LNCaP clone FGC (cell line): ENCODE measurements around the gene NUMBL.
"Not testable (repeated sequence)": the region's sequence is repeated elsewhere in the genome, so short reads cannot be mapped to it uniquely, and the experiment has no call there.

Experiments
- DNase-seq: peaks from one replicate; pipeline ENCODE4 v3.0.0-alpha.2; 2011; ENCODE audit warnings: low read depth
- H3K4me3 ChIP-seq: 2 replicates; pipeline ENCODE4 v1.5.1; 2011; ENCODE audit warnings: mild to moderate bottlenecking, low read depth, low read length, control low read depth
- TF ChIP-seq, protein P1 (sequence below): IDR thresholded peaks from 2 replicates; pipeline ENCODE4 v1.5.1; 2012; ENCODE audit warnings: mild to moderate bottlenecking; ENCODE audit not compliant: control insufficient read depth, insufficient read depth; ENCODE audit errors: extremely low read depth

The NUMBL gene

DNA sequence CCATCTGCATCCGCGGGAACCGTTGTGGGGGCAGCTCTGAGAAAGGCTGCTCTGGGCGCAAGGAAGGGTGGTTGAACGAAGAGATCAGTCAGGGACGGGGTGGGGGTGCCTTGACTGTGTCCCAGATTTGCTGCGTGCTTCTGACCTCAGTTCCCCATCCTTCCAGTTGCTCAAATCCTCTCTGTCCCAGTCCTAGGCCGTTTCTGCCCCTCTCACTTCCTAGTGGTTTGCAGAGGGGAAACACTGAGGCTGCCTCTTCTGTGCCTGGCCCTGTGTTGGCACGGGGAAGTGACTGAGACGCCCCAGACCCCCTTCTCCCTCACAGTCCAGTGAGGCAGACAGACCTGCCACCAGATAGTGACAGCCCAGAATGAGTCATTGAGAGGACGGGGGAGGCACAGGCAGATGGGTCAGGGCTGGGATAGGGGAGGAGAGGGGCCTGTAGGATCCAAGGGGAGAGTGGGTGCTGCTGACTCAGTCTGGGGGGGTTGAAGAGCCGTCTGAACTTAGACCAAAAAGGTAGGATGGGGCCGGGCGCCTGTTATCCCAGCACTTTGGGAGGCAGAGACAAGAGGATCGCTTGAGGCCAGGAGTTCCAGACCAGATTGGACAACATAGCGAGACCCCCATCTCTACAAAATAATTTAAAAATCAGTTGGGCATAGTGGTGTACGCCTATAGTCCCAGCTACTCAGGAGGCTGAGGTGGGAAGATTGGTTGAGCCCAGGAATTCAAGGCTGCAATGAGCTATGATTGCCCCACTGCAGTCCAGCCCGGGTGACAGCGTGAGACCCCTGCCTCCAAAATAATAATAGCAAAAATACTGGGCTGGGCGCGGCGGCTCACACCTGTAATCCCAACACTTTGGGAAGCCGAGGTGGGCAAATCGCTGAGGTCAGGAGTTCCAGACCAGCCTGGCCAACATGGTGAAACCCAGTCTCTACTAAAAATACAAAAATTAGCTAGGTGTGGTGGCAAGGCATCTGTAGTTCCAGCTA is 26.5 kb downstream of the NUMBL start:
- H3K4me3 ChIP-seq: peak overlapping the region; percentile 68
- TF ChIP-seq, protein P1, sequence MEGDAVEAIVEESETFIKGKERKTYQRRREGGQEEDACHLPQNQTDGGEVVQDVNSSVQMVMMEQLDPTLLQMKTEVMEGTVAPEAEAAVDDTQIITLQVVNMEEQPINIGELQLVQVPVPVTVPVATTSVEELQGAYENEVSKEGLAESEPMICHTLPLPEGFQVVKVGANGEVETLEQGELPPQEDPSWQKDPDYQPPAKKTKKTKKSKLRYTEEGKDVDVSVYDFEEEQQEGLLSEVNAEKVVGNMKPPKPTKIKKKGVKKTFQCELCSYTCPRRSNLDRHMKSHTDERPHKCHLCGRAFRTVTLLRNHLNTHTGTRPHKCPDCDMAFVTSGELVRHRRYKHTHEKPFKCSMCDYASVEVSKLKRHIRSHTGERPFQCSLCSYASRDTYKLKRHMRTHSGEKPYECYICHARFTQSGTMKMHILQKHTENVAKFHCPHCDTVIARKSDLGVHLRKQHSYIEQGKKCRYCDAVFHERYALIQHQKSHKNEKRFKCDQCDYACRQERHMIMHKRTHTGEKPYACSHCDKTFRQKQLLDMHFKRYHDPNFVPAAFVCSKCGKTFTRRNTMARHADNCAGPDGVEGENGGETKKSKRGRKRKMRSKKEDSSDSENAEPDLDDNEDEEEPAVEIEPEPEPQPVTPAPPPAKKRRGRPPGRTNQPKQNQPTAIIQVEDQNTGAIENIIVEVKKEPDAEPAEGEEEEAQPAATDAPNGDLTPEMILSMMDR: no peak
- DNase-seq: no peak

DNA sequence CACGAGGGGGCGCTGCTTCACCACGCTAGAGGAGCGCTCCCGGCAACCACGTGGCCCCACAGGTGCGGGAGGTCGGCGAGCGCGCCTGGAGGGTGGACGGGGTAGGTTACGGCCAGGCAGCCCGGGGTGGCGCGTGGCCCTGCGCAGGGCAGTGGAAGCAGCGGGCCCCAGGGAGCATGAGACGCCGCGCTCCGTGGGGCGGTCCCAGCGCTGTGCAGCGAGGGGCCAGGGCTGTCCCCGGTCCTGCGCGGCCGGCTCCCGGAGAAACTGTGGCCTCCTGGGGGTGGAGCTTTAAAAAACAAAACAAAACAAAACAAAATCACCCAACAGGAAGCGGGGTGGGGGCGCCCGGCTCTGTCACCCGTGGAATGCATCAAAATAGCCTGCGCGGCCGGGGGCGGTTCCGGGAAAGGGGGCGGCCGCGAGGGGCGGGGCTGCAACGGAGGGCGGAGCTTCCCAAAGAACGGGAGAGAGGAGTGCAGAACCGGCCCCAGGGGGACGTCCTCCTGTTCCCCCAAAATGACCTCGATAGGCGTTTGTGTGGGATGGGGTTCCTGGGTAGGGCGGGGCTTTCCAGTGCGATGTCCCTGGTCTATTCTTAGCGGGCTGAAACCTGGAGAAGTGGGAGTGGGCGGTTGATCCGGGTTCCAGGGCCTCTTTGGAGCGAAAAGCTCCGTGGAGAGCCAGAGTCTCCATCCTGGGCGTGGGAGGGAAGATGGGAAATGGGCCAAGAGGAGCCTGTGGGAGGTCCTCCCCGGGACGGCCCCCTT is 27.3 kb downstream of the NUMBL start:
- peak; percentile 36 for DNase-seq
- TF ChIP-seq, protein P1: peak; percentile 97
- peak overlapping the region; percentile 68 for H3K4me3 ChIP-seq

DNA sequence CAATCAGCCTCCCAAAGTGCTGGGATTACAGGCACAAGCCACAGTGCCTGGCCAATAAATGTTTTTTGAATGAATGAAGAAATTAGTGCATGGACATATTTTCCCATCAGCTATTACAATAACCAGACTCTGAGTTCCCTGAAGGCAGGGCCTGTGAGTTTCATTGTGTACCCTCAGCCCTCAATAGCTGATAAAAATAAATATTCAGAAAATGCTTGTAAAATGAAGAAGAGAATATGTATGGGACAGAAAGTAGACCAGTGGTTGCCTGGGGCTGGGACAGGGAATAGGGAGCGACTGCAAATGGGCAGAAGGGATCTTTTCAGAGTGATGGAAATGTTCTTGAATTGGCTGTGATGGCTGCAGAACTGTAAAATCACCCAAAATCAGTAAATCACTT is 28.8 kb downstream of the NUMBL start:
- H3K4me3 ChIP-seq: no peak overlapping the region
- DNase-seq: no peak
- TF ChIP-seq, protein P1: no peak

DNA sequence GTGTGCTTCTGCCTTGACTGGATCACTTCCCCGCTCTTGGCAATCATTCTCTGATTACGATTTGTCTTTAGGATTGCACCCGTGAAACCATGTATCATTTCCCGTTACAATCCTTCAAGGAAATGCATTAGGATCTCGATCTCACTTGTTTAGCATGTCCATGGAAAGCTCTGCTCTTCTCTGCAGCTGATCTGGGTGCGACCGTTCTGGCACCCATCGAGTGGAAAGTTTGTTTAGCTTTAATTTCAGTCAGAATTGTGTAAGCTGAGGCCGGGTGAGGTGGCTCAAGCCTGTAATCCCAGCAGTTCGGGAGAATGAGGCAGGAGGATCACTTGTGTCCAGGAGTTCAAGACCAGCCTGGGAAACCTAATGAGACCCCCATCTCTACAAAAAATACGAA is 30.9 kb downstream of the NUMBL start:
- TF ChIP-seq, protein P1: no peak
- DNase-seq: no peak
- H3K4me3 ChIP-seq: no peak overlapping the region

DNA sequence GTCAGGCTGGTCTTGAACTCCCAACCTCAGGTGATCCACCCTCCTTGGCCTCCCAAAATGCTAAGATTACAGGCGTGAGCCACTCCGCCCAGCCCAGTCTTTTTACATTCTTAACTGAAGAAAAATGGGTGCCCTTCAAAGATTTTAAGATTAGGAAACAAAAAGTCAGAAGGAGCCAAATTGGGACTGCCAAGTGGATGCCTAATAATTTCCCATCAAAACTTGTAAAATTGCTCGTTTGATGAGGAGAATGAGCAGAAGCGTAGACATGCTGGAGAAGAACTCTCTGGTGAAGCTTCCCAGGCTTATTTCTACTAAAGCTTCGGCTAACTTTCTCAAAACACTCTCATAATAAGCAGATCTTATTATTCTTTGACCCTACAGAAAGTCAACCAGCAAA is 31.3 kb downstream of the NUMBL start:
- H3K4me3 ChIP-seq: no peak overlapping the region
- TF ChIP-seq, protein P1: no peak
- no peak for DNase-seq

DNA sequence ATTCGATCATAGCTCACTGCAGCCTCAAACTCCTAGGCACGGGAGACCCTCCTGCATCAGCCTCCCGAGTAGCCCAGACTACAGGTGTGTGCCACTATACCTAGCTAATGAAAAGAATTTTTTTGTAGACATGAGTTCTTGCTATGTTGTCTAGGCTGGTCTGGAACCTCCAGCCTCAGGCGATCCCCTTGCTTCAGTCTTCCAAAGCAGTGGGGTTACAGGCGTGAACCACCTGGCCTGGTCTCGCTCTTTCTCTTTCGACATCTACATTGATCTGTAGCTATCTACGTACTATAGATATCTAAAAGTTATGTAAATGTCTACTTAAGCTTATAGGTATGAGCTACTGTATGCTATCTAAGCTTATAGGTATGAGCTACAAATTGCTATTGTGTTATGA is 32.4 kb downstream of the NUMBL start:
- TF ChIP-seq, protein P1: no peak
- no peak for DNase-seq
- no peak overlapping the region for H3K4me3 ChIP-seq

DNA sequence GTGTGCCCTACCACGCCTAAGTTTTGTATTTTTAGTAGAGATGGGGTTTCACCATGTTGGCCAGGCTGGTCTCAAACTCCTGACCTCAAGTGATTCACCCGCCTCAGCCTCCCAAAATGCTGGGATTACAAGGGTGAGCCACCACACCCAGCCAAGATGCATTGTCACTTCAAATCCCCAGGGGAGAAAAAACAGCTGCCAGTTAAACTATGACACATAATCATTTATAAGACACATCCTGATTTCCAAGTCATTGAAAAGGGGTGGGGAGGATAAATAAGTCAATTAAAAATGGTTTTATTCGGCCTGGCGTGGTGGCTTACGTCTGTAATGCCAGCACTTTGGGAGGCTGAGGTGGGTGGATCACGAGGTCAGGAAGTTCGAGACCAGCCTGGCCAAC is 34.8 kb downstream of the NUMBL start:
- not testable (repeated sequence) for H3K4me3 ChIP-seq, DNase-seq

DNA sequence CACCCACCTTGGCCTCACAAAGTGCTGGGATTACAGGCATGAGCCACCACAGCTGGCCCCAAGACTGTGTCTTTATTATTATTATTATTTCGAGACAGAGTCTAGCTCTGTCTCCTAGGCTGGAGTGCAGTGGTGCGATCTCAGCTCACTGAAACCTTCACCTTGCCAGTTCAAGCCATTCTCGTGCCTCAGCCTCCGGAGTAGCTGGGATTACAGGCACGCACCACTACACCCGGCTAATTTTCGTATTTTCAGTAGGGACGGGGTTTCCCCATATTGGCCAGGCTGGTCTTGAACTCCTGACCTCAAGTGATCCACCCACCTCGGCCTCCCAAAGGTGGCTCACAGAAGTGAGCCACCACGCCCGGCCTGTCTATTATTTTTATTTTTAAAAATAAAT is 38.1 kb downstream of the NUMBL start:
- not testable (repeated sequence) for DNase-seq, H3K4me3 ChIP-seq
